Loucy (cell line): Measurements from ENCODE around the gene GPR173.

ENCODE experiments used
- CTCF ChIP-seq: fragments of 200-600 bp; sonication (generic); conservative IDR thresholded peaks from 2 replicates; pipeline ENCODE4 v1.5.1; 2014; ENCODE audit warnings: mild to moderate bottlenecking, antibody characterized with exemption, low read length
- EZH2phosphoT487 ChIP-seq: fragments of 200-600 bp; IDR thresholded peaks from 2 replicates; pipeline ENCODE4 v1.6.1; 2018; ENCODE audit warnings: antibody characterized with exemption, mild to moderate bottlenecking, moderate library complexity, borderline replicate concordance

- TF ChIP-seq CTCF (no peak), EZH2phosphoT487 (no peak)
Measured at GRCh38 chrX:53044995-53045394, 3.6 kb upstream of the GPR173 start.
